AG08395 (cell line): ENCODE measurements around the gene ACAD8.
A peak's percentile ranks its signal among the peaks of the same experiment; 100 is the strongest.
"Not testable (repeated sequence)": the region's sequence is repeated elsewhere in the genome, so short reads cannot be mapped to it uniquely, and the experiment has no call there.

Source experiments
- DNase-seq: peaks from one replicate; pipeline ENCODE4 v3.0.0; 2012; ENCODE audit warnings: mixed read lengths, low spot score

Gene ACAD8

GRCh38 chr11:134240592-134240991 is 12.8 kb upstream of the ACAD8 start:
- no peak for DNase-seq

DNA sequence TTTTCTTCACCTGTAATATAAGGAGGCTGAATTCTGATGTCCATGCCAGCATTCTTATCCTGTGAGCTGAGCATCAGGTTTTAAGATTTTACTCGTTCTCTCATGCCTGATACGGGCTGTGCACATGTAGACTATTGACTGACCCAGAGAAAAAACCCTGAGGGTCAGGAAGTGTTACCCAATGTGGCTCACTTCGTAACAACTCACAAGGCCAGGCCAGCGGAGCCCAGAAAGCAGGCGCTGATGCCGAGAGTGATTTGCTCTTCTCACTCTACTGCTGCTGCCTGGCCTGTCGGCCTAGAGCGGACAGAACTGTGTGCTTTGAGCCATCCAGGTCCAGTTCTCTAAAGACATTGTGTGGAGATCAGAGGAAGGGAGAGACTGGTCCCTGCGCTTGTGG is 11.0 kb upstream of the ACAD8 start:
- no peak for DNase-seq

DNA sequence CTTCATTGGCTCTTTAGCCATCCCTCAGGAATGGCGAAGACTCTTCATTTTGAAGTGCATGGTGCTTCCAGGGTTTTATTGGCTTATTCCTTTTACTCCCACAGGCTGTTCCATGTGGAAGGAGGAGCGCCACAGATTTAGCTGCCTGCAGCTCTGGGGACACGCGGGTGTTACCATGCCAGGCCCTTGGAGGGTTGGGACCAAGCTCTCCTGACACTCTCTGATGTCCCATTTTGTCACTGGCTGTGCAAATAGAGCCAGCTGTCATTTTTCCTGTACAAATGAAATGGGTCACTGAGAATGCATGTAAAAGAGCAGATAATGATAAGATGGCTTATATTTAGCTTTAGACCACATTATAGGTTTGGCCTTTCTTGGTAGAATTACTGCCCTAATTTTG is 9.5 kb upstream of the ACAD8 start:
- DNase-seq, result no peak

- peak; percentile 47 for DNase-seq
Observed at GRCh38 chr11:134244593-134244992, 8.8 kb upstream of the ACAD8 start.

GRCh38 chr11:134245434-134245833 is 7.9 kb upstream of the ACAD8 start:
- DNase-seq, result no peak

DNA sequence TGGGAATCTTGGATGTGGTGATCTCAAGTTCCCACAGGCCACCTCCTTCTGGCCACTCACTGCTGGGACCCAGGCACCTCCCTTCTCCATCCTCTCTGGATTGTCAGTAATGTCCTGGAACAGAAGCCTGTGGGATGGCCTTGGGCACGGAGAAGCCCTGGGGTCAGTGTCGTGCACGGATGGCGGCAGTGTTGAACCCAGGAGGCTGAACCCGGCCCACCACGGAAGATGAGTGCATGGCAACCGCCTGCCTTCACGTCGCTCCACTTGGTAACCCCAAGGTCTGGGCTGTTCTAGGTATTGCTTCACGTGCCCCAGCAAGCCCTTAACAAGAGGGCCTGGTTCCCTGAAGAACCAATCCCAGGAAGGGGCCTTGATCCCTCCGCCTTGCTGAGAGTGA is 7.3 kb upstream of the ACAD8 start:
- no peak for DNase-seq

GRCh38 chr11:134246678-134247077 is 6.7 kb upstream of the ACAD8 start:
- no peak for DNase-seq

DNA sequence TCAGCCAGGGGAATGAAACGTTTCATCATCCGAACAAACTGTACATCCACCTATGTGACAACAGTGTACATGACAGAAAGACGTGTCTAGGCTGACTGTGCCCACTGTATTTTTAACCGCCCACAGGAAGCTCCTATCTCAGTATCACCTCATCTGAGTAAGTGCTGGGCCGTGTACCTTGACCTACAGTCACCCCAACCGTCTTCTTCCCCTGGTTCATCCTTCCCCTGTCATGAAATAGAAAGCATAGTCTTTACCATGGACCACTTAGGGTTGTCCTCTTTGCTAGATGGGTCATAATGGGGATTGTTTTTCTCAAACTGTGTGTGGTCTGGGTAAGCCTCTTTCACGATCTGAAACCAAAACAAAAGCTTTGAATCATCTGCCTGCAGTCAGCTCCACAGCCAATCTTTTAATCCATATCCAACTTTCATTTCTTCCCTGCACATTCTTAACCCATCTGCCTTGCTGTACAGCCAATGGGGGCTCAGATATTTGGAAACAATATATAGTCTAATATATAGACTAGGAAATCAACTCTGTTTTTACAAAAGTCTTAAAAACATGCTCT is 4.4 kb upstream of the ACAD8 start:
- DNase-seq, result no peak

DNA sequence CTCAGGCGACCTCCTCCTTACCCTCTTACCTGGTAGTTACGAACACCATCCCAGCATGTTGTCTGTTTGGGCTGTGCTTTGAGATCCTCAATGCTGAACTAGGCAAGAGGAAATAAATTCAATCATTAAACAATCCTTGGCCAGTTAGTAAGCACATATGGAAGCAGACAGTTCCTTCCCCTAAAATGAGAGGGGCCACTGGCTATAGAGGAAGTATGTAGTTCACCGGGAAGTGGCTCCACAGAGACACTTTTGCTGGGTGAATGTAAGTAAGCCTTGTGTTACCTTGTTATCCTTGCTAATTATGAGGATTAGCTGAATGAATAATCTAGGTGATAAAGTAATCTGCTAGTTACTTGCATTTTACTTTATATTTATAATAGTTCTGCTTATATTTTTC is 3.1 kb upstream of the ACAD8 start:
- no peak for DNase-seq

GRCh38 chr11:134250675-134251074 is 2.7 kb upstream of the ACAD8 start:
- no peak for DNase-seq

DNA sequence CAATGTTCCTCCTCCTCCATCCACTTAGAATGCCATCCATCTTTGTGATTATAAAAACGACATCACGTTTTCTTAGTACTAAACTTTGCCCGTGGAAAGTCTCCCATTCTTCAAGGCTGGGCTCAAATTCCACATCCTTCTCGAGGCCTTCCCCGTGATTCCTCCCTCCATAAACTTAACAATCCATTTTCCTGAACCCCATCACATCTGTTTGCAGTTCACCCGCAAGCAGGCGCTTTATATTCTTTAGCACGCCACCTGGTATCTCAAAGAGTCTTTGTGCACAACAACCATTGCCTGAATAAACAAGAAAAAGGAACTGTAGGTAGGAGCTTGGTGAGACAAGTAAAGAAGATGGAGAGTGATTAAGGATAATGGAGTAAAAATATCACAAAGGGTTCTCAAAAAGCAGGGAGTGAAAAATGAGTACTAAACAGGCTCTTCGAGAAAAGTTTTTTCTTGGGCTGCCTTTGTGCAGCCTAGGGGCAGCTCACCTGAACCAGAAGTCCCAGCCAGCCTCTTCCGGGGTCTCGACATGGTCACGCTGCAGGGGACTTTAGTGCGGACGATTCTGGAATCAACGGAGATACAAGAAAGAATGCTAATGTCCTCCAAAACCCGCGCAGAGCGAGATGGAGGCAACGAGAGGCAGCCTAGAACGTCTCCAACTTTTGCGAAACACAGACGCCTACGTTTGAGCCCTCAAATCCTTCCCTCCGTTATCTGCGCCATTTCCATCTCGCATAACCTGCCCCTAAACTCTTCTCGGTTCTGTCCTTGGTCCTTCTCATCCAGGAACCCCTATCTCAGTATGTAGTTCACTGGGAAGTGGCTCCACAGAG is 801 bp upstream of the ACAD8 start:
- DNase-seq, result peak; percentile 57

- no peak for DNase-seq
Observed at GRCh38 chr11:134254433-134255183, 1.2 kb downstream of the ACAD8 start.

GRCh38 chr11:134255184-134255561 is 1.8 kb downstream of the ACAD8 start:
- not testable (repeated sequence) for DNase-seq

GRCh38 chr11:134257101-134257500 is 3.7 kb downstream of the ACAD8 start:
- DNase-seq, result no peak

DNA sequence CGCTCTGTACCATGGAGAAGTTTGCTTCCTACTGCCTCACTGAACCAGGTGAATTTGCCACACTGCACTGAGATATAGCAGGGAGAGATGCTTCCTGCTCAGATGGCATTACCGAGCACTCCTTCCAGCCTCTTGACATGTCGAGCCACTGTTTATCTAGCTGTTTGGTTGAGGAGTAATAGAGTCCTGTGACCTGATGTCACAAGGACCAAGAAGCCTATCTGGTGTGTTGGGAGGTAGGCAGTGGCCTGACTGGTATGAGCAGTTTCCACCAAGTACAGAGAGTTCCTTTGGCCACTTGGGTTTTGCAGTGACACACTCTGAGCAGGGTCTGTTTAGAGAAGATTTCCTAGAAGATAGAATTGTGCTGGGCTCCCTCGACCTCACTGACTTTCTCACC is 5.2 kb downstream of the ACAD8 start:
- DNase-seq, result no peak

DNA sequence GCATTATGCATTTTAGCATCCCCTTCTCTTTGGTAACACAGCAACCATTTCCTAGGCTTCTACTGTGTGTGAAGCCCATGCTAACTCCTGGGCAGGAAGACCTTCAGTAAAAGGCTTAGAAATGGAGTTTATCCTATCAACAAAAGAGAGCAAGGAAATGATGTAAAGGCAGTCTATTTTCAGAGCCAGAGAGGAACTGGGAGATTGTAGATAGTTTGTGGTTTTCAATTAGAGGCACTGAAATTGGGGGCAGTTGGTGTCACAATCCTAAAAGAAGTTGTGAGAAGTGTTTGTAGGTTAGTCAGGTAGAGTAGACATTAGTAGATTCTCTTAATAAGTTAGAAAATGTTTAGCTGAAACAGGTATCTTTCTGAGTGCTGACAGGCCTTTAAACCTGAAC is 7.1 kb downstream of the ACAD8 start:
- no peak for DNase-seq

GRCh38 chr11:134260983-134261382 is 7.6 kb downstream of the ACAD8 start:
- DNase-seq, result no peak

GRCh38 chr11:134261626-134262488 is 8.5 kb downstream of the ACAD8 start:
- DNase-seq, result peak; percentile 53

- DNase-seq, result no peak
Observed at GRCh38 chr11:134264966-134265764, 11.8 kb downstream of the ACAD8 start.

- no peak for DNase-seq
Observed at GRCh38 chr11:134266440-134266839, 13.1 kb downstream of the ACAD8 start.

DNA sequence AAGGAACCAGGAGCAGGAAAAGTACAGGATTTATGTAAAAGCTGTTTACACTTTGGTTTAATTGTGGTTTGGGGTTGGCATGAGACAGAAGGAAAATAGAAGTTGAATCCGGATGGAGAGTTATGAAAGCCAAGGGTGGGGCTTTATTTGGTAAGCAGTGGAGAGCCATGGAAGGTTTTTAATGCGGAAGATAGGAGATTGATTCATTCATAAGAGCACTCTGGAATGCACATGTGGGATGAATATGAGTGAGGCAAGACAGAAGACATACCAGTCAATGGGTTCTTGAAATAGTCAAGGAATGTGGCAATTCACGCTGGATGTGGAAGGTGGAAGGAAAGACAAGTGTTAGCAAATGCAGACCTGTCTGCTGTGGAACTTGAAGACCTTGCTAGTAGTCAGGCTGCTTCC is 13.5 kb downstream of the ACAD8 start:
- peak; percentile 88 for DNase-seq
